LNCaP clone FGC (cell line): ENCODE data around the gene PPIB.

Experiments
- DNase-seq: peaks from one replicate; pipeline ENCODE4 v3.0.0-alpha.2; 2011; ENCODE audit warnings: low read depth
- H3K4me3 ChIP-seq: 2 replicates; pipeline ENCODE4 v1.5.1; 2011; ENCODE audit warnings: mild to moderate bottlenecking, low read depth, low read length, control low read depth
- CTCF ChIP-seq: IDR thresholded peaks from 2 replicates; pipeline ENCODE4 v1.5.1; 2012; ENCODE audit warnings: mild to moderate bottlenecking; ENCODE audit not compliant: control insufficient read depth, insufficient read depth; ENCODE audit errors: extremely low read depth

The PPIB gene

GRCh38 chr15:64162869-64163658 is at the start of gene PPIB:
Gene PPIB, minus strand, starts transcription at chr15:64163022. Its CDS starts 36 bp downstream, at chr15:64162986.
- H3K4me3 ChIP-seq, result peak within 1 kb of the TSS; percentile 89
- peak; percentile 92 for DNase-seq
- peak; percentile 68 for TF ChIP-seq CTCF

- TF ChIP-seq CTCF, result no peak
- no peak for DNase-seq
- H3K4me3 ChIP-seq, result no peak overlapping the region
Measured at GRCh38 chr15:64211696-64212095, 48.9 kb upstream of the PPIB start.

- DNase-seq, result no peak
- no peak for TF ChIP-seq CTCF
- no peak overlapping the region for H3K4me3 ChIP-seq
Measured at GRCh38 chr15:64210371-64210770, 47.5 kb upstream of the PPIB start.

DNA sequence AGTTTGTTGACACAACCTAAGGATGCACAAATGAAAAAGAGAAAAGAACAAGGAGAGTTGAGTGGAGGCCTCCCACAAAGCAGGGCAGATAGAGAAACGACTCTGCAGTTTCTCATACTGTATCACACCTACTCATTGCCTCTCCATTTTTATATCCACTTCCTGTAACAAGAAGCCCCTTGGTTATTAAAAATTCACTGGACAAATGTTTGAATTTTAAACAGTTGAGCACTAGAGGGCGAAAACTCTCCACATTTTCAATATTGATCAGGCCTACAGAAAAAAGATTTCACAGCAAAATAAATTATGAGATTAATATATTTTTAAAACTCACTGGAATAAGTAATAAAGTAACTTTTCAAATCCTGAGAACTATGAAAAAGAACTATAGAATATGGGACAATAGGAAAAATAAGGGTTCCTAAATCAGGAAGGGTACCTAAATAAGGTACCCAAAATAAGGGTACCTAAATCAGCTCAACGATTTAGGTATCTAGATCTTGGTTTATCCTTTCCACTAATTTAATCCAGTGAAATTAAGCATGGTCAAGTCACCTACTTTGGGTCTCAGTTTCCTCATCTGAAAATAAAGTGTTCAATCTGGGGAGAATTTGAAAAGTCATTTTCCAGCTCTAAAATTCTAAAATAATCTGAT is 47.0 kb upstream of the PPIB start:
- TF ChIP-seq CTCF, result peak; percentile 38
- no peak overlapping the region for H3K4me3 ChIP-seq
- DNase-seq, result peak; percentile 3

DNA sequence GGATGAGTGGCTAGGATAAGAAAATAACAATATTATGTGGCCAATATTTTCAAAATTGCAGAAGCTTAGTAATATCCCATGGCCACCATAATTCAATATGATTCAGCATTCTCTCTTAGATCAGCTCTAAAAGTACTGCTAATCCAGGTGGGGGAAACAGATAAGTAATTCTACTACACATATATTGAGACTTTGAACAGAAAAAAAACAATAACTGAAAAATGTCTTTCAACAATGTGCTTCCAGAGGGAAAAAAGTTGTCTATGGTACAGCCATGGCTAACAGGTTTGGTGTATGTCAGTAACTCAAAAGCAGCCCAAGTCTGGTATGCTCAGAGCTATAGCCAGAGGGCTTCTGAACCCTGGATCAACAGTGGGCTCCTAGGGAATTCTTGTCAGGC is 42.4 kb upstream of the PPIB start:
- H3K4me3 ChIP-seq, result no peak overlapping the region
- no peak for TF ChIP-seq CTCF
- DNase-seq, result no peak

- DNase-seq, result no peak
- TF ChIP-seq CTCF, result no peak
- no peak overlapping the region for H3K4me3 ChIP-seq
Measured at GRCh38 chr15:64197425-64197824, 34.6 kb upstream of the PPIB start.
